GM12878 (cell line): ENCODE measurements around the gene HECTD4. TPM values are rescaled to one million over a fixed set of nuclear protein-coding genes. Genes with fewer than 3 reads are reported as not detected.

Source experiments
- ATAC-seq: fragments of 200-7000 bp; cut with Tn5 transposase; 3 replicates; pipeline ENCODE4 v1.9.1; 2020; ENCODE audit warnings: mild to moderate bottlenecking, moderate library complexity
- BruUV-seq: library from RNA; stranded (reverse); fragments of 400-500 nt; replicated peaks from 2 replicates; lab custom pipeline; 2021; lab: Mats Ljungman, UMichigan
- CTCF ChIA-PET: fragments of 300-600 bp; sonication (Branson Sonifier 250); formaldehyde crosslinking; extraction: SDS; loops from one replicate; lab custom pipeline; 2021; ENCODE audit warnings: inconsistent platforms; lab: Yijun Ruan, JAX
- POLR2A ChIA-PET: fragments of 350-600 bp; formaldehyde crosslinking; extraction: SDS; loops from one replicate; lab custom pipeline; 2021; ENCODE audit warnings: inconsistent platforms; lab: Charles Lee
- RAD21 ChIA-PET: fragments of 300-600 bp; sonication (Branson Sonifier 250); formaldehyde crosslinking; loops from one replicate; lab custom pipeline; 2023; ENCODE audit warnings: antibody characterized with exemption; ENCODE audit not compliant: unreplicated experiment; lab: Charles Lee
- SMC1A ChIA-PET: fragments of 300-600 bp; sonication (Branson Sonifier 250); formaldehyde crosslinking; loops from one replicate; lab custom pipeline; 2023; ENCODE audit not compliant: unreplicated experiment, uncharacterized antibody; lab: Charles Lee
- DNase-seq: peaks from one replicate; pipeline ENCODE4 v3.0.0-alpha.2; 2011; ENCODE audit warnings: low read depth, low spot score
- FAIRE-seq: peaks from 3 replicates; lab custom pipeline; 2011; peaks lifted over from hg19 to GRCh38; lab: Jason Lieb, UNC
- H2AFZ ChIP-seq: 2 replicates; pipeline ENCODE4 v1.6.0; 2011; ENCODE audit warnings: low read depth, low read length, control low read depth; ENCODE audit not compliant: control insufficient read depth
- H3K27ac ChIP-seq: 2 replicates; pipeline ENCODE4 v1.5.1; 2011; ENCODE audit warnings: control low read depth; ENCODE audit not compliant: control insufficient read depth, insufficient read depth
- H3K27me3 ChIP-seq, 2 experiments: replicated peaks in 1 of 2; 2 replicates each; pipeline versions ENCODE4 v1.6.0 to v1.6.1; 2011; ENCODE audit warnings: low read length in 1 of 2; ENCODE audit not compliant: control insufficient read depth in 2 of 2, insufficient read depth in 2 of 2
- H3K36me3 ChIP-seq, 2 experiments: 2 replicates each; pipeline ENCODE4 v1.5.1; 2011; ENCODE audit warnings: low read length in 1 of 2; ENCODE audit not compliant: control insufficient read depth in 2 of 2, insufficient read depth in 2 of 2
- H3K4me1 ChIP-seq: 2 replicates; pipeline ENCODE4 v1.6.1; 2011; ENCODE audit warnings: mild to moderate bottlenecking, low read length, moderate library complexity, mixed read lengths; ENCODE audit not compliant: control insufficient read depth, insufficient read depth
- H3K4me2 ChIP-seq: 2 replicates; pipeline ENCODE4 v1.6.0; 2011; ENCODE audit warnings: control low read depth; ENCODE audit not compliant: control insufficient read depth, insufficient read depth
- H3K4me3 ChIP-seq: fragments of 200-600 bp; sonication (generic); 2 replicates; pipeline ENCODE4 v1.5.1; 2016
- H3K79me2 ChIP-seq: 2 replicates; pipeline ENCODE4 v1.6.0; 2011; ENCODE audit warnings: low read length; ENCODE audit not compliant: control insufficient read depth, insufficient read depth
- H3K9ac ChIP-seq: 2 replicates; pipeline ENCODE4 v1.8.0; 2011; ENCODE audit warnings: low read length, control low read depth, mixed read lengths; ENCODE audit not compliant: control insufficient read depth, insufficient read depth
- H3K9me3 ChIP-seq: replicated peaks from 3 replicates; pipeline ENCODE4 v1.5.1; 2011; ENCODE audit warnings: mild to moderate bottlenecking, low read length; ENCODE audit not compliant: control insufficient read depth, insufficient read depth
- H4K20me1 ChIP-seq: 2 replicates; pipeline ENCODE4 v1.6.0; 2011; ENCODE audit not compliant: control insufficient read depth, insufficient read depth
- CHD4 ChIP-seq: fragments of 200-600 bp; sonication (generic); IDR thresholded peaks from 2 replicates; pipeline ENCODE4 v1.6.1; 2016; ENCODE audit warnings: mild to moderate bottlenecking
- EGR1 ChIP-seq, 2 experiments: IDR thresholded peaks; 1 replicate in 1 of 2; 2 replicates in 1 of 2; pipeline ENCODE4 v1.6.1; 2011 to 2012; ENCODE audit warnings: low read depth in 2 of 2, low read length in 2 of 2, borderline replicate concordance in 1 of 2, mild to moderate bottlenecking in 1 of 2, moderate library complexity in 1 of 2
- IRF4 ChIP-seq: IDR thresholded peaks from 2 replicates; pipeline ENCODE4 v1.6.1; 2011; ENCODE audit warnings: low read depth, low read length
- MEF2B ChIP-seq: fragments of 450-650 bp; IDR thresholded peaks from 2 replicates; pipeline ENCODE4 v1.6.1; 2018; ENCODE audit warnings: mild to moderate bottlenecking, moderate library complexity; ENCODE audit not compliant: partially characterized antibody, poor library complexity, severe bottlenecking
- NFIC ChIP-seq: IDR thresholded peaks from 2 replicates; pipeline ENCODE4 v1.6.1; 2012; ENCODE audit warnings: low read depth, mild to moderate bottlenecking, inconsistent platforms, low read length, moderate library complexity
- NFXL1 ChIP-seq: fragments of 450-650 bp; IDR thresholded peaks from 2 replicates; pipeline ENCODE4 v1.6.1; 2017; ENCODE audit warnings: antibody characterized with exemption, mild to moderate bottlenecking, borderline replicate concordance
- NFYA ChIP-seq: IDR thresholded peaks from 2 replicates; pipeline ENCODE4 v1.6.1; 2011; ENCODE audit warnings: low read depth, mild to moderate bottlenecking, low read length, improper control_type of control experiment, borderline replicate concordance
- NR2F1 ChIP-seq: fragments of 450-650 bp; conservative IDR thresholded peaks from 2 replicates; pipeline ENCODE4 v1.6.1; 2017; ENCODE audit warnings: mild to moderate bottlenecking
- NRF1 ChIP-seq: conservative IDR thresholded peaks from 2 replicates; pipeline ENCODE4 v1.6.1; 2011; ENCODE audit warnings: mild to moderate bottlenecking, low read depth, low read length, improper control_type of control experiment
- PML ChIP-seq: IDR thresholded peaks from 2 replicates; pipeline ENCODE4 v1.6.1; 2012; ENCODE audit warnings: low read length, inconsistent platforms
- RAD51 ChIP-seq: fragments of 450-650 bp; IDR thresholded peaks from 2 replicates; pipeline ENCODE4 v1.6.1; 2016; ENCODE audit warnings: moderate library complexity, mild to moderate bottlenecking, inconsistent platforms
- SREBF2 ChIP-seq: IDR thresholded peaks from 2 replicates; pipeline ENCODE4 v1.6.1; 2012; ENCODE audit warnings: mild to moderate bottlenecking, low read length
- SUPT20H ChIP-seq: IDR thresholded peaks from 2 replicates; pipeline ENCODE4 v1.6.1; 2011; ENCODE audit warnings: low read depth, mild to moderate bottlenecking, low read length, moderate library complexity, borderline replicate concordance; ENCODE audit not compliant: control insufficient read depth
- SUZ12 ChIP-seq: fragments of 200-600 bp; sonication (generic); IDR thresholded peaks from one replicate; pipeline ENCODE4 v1.6.1; 2018; ENCODE audit warnings: antibody characterized with exemption, mild to moderate bottlenecking; ENCODE audit not compliant: unreplicated experiment
- YY1 ChIP-seq: IDR thresholded peaks from 2 replicates; pipeline ENCODE4 v1.6.1; 2011; ENCODE audit warnings: low read depth, mild to moderate bottlenecking, low read length
- WGBS: methylation state at CpG from one replicate; pipeline ENCODE4 v1.1.6; 2016; ENCODE audit warnings: low lambda C conversion rate; ENCODE audit not compliant: insufficient replicate concordance, insufficient coverage; ENCODE audit errors: missing lambda C conversion rate; 5-methylcytosine and 5-hydroxymethylcytosine counted together
- in situ Hi-C: fragments of 300-500 bp; cut with MboI; formaldehyde crosslinking; loops from 9 replicates; pipeline ENCODE4 v1.14.3; 2018; ENCODE audit warnings: mixed read lengths
- intact Hi-C: fragments of 100-400 bp; cut with micrococcal nuclease; formaldehyde crosslinking; loops from one replicate; pipeline ENCODE4 v1.14.2; 2022; ENCODE audit not compliant: unreplicated experiment
- polyA plus RNA-seq, 11 experiments: library from polyadenylated mRNA; depleted of rRNA in 4 of 11; unstranded in 6 of 11; stranded (reverse) in 5 of 11; fragments of >200 nt; fragmentation: Nextera tagmentation in 4 of 11; fragmentation: Illumina TruSeq in 1 of 11; extraction: Ambion mirVana in 4 of 11; extraction: Trizol in 1 of 11; gene quantifications; 1 replicate in 1 of 11; 2 replicates in 10 of 11; pipeline versions ENCODE4 v1.2.1 to v1.2.3, GENCODE V29; 2011 to 2016; ENCODE audit warnings: inconsistent platforms in 2 of 11, missing spikeins in 2 of 11, low read depth in 1 of 11
- total RNA-seq, 4 experiments: library from RNA; depleted of rRNA in 3 of 4; stranded (reverse); fragments of >200 nt in 3 of 4; fragmentation: Illumina TruSeq in 1 of 4; extraction: Trizol in 1 of 4; gene quantifications; 2 replicates each; pipeline versions ENCODE4 v1.2.1 to v1.2.3, GENCODE V29; 2013 to 2021
- TF ChIP-seq, protein P1 (sequence below), 3 experiments: IDR thresholded peaks in 2 of 3; conservative IDR thresholded peaks in 1 of 3; 2 replicates each; pipeline ENCODE4 v1.5.1; 2011; ENCODE audit warnings: low read depth in 3 of 3, low read length in 3 of 3, mild to moderate bottlenecking in 3 of 3, control low read depth in 2 of 3, moderate library complexity in 2 of 3, inconsistent platforms in 1 of 3, mixed read lengths in 1 of 3; ENCODE audit not compliant: control insufficient read depth in 2 of 3, insufficient read depth in 1 of 3; ENCODE audit errors: extremely low read depth in 1 of 3

The HECTD4 gene
- total and polyA plus RNA-seq, 10 of the 15 experiments (the other 5 are each of a cell fraction or from before 2014, with no cell fraction given): 5.8 to 43.9 (median 17.9) TPM

DNA sequence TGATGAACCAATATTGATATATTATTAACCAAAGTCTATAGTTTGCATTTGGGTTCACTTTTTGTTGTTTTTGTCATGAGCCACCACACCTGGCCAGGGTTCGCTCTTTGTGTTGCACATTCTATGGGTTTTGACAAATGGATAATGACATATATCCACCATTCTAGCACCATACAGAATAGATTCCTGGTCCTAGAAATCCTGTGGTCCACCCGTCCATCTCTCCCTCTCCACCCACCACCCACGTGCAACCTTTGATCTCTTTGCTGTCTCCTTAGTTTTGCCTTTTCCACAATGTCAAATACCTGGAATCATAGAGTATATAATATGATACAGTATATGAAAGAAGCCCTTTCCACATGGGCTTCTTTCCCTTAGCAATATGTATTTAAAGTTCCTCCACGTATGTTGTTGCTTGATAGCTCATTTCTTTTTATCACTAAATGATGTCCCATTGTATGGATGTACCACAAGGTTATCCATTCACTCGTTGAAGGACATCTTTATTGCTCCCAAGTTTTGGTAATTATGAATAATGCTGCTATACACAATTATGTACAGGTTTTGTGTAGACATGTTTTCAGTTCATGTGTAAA, 19.8 kb upstream of the HECTD4 start:
- no peak overlapping the region for H3K4me3 ChIP-seq
- 70% methylated on average over 5 of the region's 5 CpGs for WGBS
- peaks cover 3% of the 10 kb centered on the region; the same call in 1 of the 2 replicates for H4K20me1 ChIP-seq
- intact Hi-C loops: no loop called here
- H3K27ac ChIP-seq: no peak overlapping the region
- H3K36me3 ChIP-seq: peaks cover 11 to 15% of the 10 kb centered on the region in 2 experiments
- no peak; the same call in 2 of the 3 replicates for ATAC-seq
- TF ChIP-seq YY1 (no peak), NFIC (0 out of 2 replicates have a peak, but pooled peaks have one; percentile 17)
- TF ChIP-seq, all 136 proteins: peak for 1
- H3K4me2 ChIP-seq: no peak overlapping the region
- H2AFZ ChIP-seq: no peak overlapping the region
- RAD21 ChIA-PET: no interaction called here
- H3K4me1 ChIP-seq: no peaks in the 10 kb centered on the region
- POLR2A ChIA-PET: interaction anchor here (1.0 kb wide), 1 partner anchor 14 kb away, joined by 3 read pairs; no protein-coding TSS in a partner anchor
- no TSS peak for BruUV-seq
- no peaks in the 10 kb centered on the region for H3K9me3 ChIP-seq
- FAIRE-seq: no peak
- no peaks in the 10 kb centered on the region; a peak in 1 of 4 replicates for H3K27me3 ChIP-seq
- peaks cover 6% of the 10 kb centered on the region for H3K79me2 ChIP-seq
- H3K9ac ChIP-seq: no peak overlapping the region
- DNase-seq: no peak
- SMC1A ChIA-PET: interaction anchor here (0.7 kb wide), 1 partner anchor 8 kb away, joined by 3 read pairs; no protein-coding TSS in a partner anchor
- CTCF ChIA-PET: interaction anchor here (0.6 to 2.6 kb wide), 3 partner anchors 10 to 22 kb away, joined by 3 to 12 read pairs (median 4); no protein-coding TSS in a partner anchor
- in situ Hi-C loops: no loop called here

DNA sequence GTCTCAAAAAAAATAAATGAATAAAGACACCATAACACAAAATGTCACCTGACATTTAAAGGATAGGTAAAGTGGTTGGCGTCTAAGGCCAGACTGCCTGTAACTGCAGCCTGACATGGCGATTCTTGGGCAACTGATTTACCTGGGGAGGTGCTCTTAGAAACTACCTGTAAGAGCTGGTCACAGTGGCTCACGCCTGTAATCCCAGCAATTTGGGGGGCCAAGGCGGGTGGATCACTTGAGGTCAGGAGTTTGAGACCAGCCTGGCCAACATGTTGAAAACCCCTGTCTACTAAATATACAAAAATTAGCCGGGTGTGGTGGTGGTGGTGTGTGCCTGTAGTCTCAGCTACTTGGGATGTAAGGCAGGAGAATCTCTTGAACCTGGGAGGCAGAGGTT, 18.8 kb upstream of the HECTD4 start:
- H3K9me3 ChIP-seq: no peaks in the 10 kb centered on the region
- H3K36me3 ChIP-seq: peaks cover 10% of the 10 kb centered on the region in 2 experiments
- CTCF ChIA-PET: interaction anchor here (0.9 to 2.6 kb wide), 2 partner anchors 10 to 13 kb away, joined by 3 to 12 read pairs; no protein-coding TSS in a partner anchor
- H3K27ac ChIP-seq: no peak overlapping the region
- RAD21 ChIA-PET: no interaction called here
- no peak overlapping the region for H3K4me3 ChIP-seq
- in situ Hi-C loops (no loop called here), intact Hi-C loops (no loop called here)
- no peak for ATAC-seq
- H2AFZ ChIP-seq: no peak overlapping the region
- H3K4me1 ChIP-seq: no peaks in the 10 kb centered on the region
- H3K79me2 ChIP-seq: no peaks in the 10 kb centered on the region
- BruUV-seq: no TSS peak
- POLR2A ChIA-PET: no interaction called here
- no peak overlapping the region for H3K4me2 ChIP-seq
- no peak for DNase-seq
- SMC1A ChIA-PET: no interaction called here
- H3K27me3 ChIP-seq: no peaks in the 10 kb centered on the region; a peak in 1 of 4 replicates
- 79% methylated on average over 5 of the region's 5 CpGs for WGBS
- FAIRE-seq: no peak
- H3K9ac ChIP-seq: no peak overlapping the region
- H4K20me1 ChIP-seq: peaks cover 2% of the 10 kb centered on the region; the same call in 1 of the 2 replicates
- TF ChIP-seq CHD4: no peak
- TF ChIP-seq PML: no peak
- TF ChIP-seq SREBF2: no peak
- TF ChIP-seq EGR1 (IDR thresholded peaks at IDR 0.05; ENCODE audit: borderline replicate concordance in 1 of 2, low read depth in 2 of 2, low read length in 2 of 2): no peak
- no peak for TF ChIP-seq RAD51
- no peak for TF ChIP-seq IRF4
- TF ChIP-seq SUZ12: no peak
- TF ChIP-seq SUPT20H: no peak
- no peak for TF ChIP-seq NRF1
- TF ChIP-seq, protein P1, sequence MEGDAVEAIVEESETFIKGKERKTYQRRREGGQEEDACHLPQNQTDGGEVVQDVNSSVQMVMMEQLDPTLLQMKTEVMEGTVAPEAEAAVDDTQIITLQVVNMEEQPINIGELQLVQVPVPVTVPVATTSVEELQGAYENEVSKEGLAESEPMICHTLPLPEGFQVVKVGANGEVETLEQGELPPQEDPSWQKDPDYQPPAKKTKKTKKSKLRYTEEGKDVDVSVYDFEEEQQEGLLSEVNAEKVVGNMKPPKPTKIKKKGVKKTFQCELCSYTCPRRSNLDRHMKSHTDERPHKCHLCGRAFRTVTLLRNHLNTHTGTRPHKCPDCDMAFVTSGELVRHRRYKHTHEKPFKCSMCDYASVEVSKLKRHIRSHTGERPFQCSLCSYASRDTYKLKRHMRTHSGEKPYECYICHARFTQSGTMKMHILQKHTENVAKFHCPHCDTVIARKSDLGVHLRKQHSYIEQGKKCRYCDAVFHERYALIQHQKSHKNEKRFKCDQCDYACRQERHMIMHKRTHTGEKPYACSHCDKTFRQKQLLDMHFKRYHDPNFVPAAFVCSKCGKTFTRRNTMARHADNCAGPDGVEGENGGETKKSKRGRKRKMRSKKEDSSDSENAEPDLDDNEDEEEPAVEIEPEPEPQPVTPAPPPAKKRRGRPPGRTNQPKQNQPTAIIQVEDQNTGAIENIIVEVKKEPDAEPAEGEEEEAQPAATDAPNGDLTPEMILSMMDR (IDR thresholded peaks at IDR 0.05 in 2 of 3, conservative IDR thresholded peaks at IDR 0.05 in 1 of 3; ENCODE audit: control insufficient read depth in 2 of 3, extremely low read depth in 1 of 3, insufficient read depth in 1 of 3, low read depth in 3 of 3, low read length in 3 of 3): no peak
- no peak for TF ChIP-seq NFXL1
- no peak for TF ChIP-seq NFIC
- TF ChIP-seq NR2F1: no peak
- no peak for TF ChIP-seq MEF2B
- TF ChIP-seq NFYA: no peak
